Heart left ventricle (tissue), 16 donors: ENCODE measurements around the gene GNAS. TPM values are rescaled to one million over a fixed set of nuclear protein-coding genes. Genes with fewer than 3 reads are reported as not detected.

Experiments
- ATAC-seq, 4 donors: fragments of 200-7000 bp; cut with Tn5 transposase; one replicate each; pipeline ENCODE4 v1.9.1; 2020 to 2022; ENCODE audit warnings: moderate library complexity in 4 of 4, mild to moderate bottlenecking in 3 of 4, moderate number of reproducible peaks in 1 of 4
- DNase-seq, 5 donors: peaks; one replicate each; pipeline ENCODE4 v3.0.0-alpha.2; 2020
- H3K27ac ChIP-seq, 12 donors: fragments of 200-600 bp; sonication (generic) in 4 of 12; one replicate each; pipeline versions ENCODE4 v1.5.0 to v1.8.0; 2016 to 2022; ENCODE audit warnings: mild to moderate bottlenecking in 2 of 12
- H3K27me3 ChIP-seq, 9 donors: fragments of 200-600 bp; sonication (generic) in 2 of 9; one replicate each; pipeline versions ENCODE4 v1.5.1 to v1.8.0; 2016 to 2022; ENCODE audit warnings: mild to moderate bottlenecking in 3 of 9
- H3K36me3 ChIP-seq, 9 donors: fragments of 200-600 bp; sonication (generic) in 2 of 9; one replicate each; pipeline versions ENCODE4 v1.5.0 to v1.8.0; 2018 to 2022; ENCODE audit warnings: mild to moderate bottlenecking in 2 of 9
- H3K4me1 ChIP-seq, 12 donors: fragments of 200-600 bp; sonication (generic) in 4 of 12; one replicate each; pipeline versions ENCODE4 v1.5.0 to v1.8.0; 2016 to 2022; ENCODE audit warnings: mild to moderate bottlenecking in 3 of 12
- H3K4me3 ChIP-seq, 12 donors: fragments of 200-600 bp; sonication (generic) in 4 of 12; one replicate each; pipeline versions ENCODE4 v1.5.0 to v1.8.0; 2017 to 2022; ENCODE audit warnings: mild to moderate bottlenecking in 9 of 12, moderate library complexity in 4 of 12
- H3K9me3 ChIP-seq, 12 donors: fragments of 200-600 bp; sonication (generic) in 4 of 12; one replicate each; pipeline versions ENCODE4 v1.5.0 to v1.8.0; 2016 to 2022; ENCODE audit warnings: mild to moderate bottlenecking in 1 of 12
- CTCF ChIP-seq, 12 donors: fragments of 200-600 bp; sonication (generic) in 4 of 12; IDR thresholded peaks; one replicate each; pipeline versions ENCODE4 v1.5.0 to v1.8.0; 2018 to 2022; ENCODE audit warnings: antibody characterized with exemption in 12 of 12, mild to moderate bottlenecking in 5 of 12
- POLR2A ChIP-seq, 2 donors: fragments of 450-650 bp; IDR thresholded peaks; one replicate each; pipeline ENCODE4 v1.6.1; 2017; ENCODE audit warnings: antibody characterized with exemption in 2 of 2, mild to moderate bottlenecking in 2 of 2, moderate library complexity in 2 of 2
- WGBS, 4 donors: extraction: QIAGEN DNeasy Blood & Tissue Kit in 2 of 4; methylation state at CpG; one replicate each; pipeline versions ENCODE4 v1.1.5 to v1.1.7; 2013 to 2018; 5-methylcytosine and 5-hydroxymethylcytosine counted together
- intact Hi-C, 10 donors: fragments of 100-400 bp; cut with DNase I; formaldehyde crosslinking; loops; one replicate each; pipeline versions ENCODE4 v1.11.1 to v1.14.2; 2022
- polyA plus RNA-seq, 2 donors: library from polyadenylated mRNA; stranded (reverse); fragments of 200-250 nt; gene quantifications; one replicate each; pipeline ENCODE4 v1.2.3, GENCODE V29; 2013
- total RNA-seq, 9 donors: library from RNA; depleted of rRNA in 2 of 9; stranded (reverse); fragments of >200 nt in 2 of 9; fragmentation: NEBNext Ultra II Directional in 3 of 9; extraction: Animal tissue kit (Norgen Biotek cat#: 25700) in 3 of 9; gene quantifications; one replicate each; pipeline versions ENCODE4 v1.1.0 to v1.2.4, GENCODE V29; 2016 to 2023
- donor health status: ischemic (EF 13 %, LVEDD 7.1; RV severe dilation, severe dysfunction).
- donor health status: healthy with polysubstance abuse.
- donor health status: DM: no; HTN: yes; CAD: no.
- donor health status: DM: no; HTN: no; CAD: no.
- donor health status: ischemic (EF 25% LVEDD 6.9; RV normal size, moderate dysfunction).
- donor health status: ischemic (EF 25% LVEDD 5.7; RV mildly dilated, moderate dysfunction).
- donor health status: healthy.
- donor health status: DM: yes; HTN: yes; CAD: no.
- donor health status: ischemic (EF 35%, LVEDD 5.7; RV mildly dilated, moderate dysfunction).
- donor health status: nonischemic (EF 11% LVEDD 7.7; RV severe dilation, severe dysfunction).
- donor health status: DM: yes; HTN: yes; CAD: no.
- donor health status: PGD.
- donor health status: ischemic (EF 29% LVEDD 5.4; RV normal size, mild dysfunction).
- donor health status: nonischemic (EF 23%, LVEDD 6.1; RV moderate dilation, normal function).

GNAS gene
- total and polyA plus RNA-seq, 11 donors, result 1,246 to 2,999 (median 1,604) TPM

- intact Hi-C loops, result no loop called here
- TF ChIP-seq POLR2A (IDR thresholded peaks at IDR 0.05), result no peak
- no peak for TF ChIP-seq CTCF (IDR thresholded peaks at IDR 0.05)
- Histone ChIP-seq H3K4me1 (no peaks in the 10 kb centered on the region), H3K27me3 (no peaks in the 10 kb centered on the region), H3K4me3 (no peak overlapping the region), H3K36me3 (no peaks in the 10 kb centered on the region), H3K9me3 (no peaks in the 10 kb centered on the region), H3K27ac (no peak overlapping the region)
- no peak for ATAC-seq
- no peak for DNase-seq
- 85 to 98% (median 92%) methylated on average over 3 of the region's 3 CpGs for WGBS, 4 donors
These were observed 78.0 kb downstream of the GNAS start for GRCh38 chr20:58930496-58930895.

- no peak for ATAC-seq
- Histone ChIP-seq H3K4me3 (no peak overlapping the region), H3K27me3 (no peaks in the 10 kb centered on the region), H3K27ac (no peak overlapping the region), H3K9me3 (peaks cover 0 to 7% (median 0%) of the 10 kb centered on the region in 12 donors), H3K36me3 (no peaks in the 10 kb centered on the region), H3K4me1 (no peaks in the 10 kb centered on the region)
- intact Hi-C loops, result no loop called here
- TF ChIP-seq POLR2A (IDR thresholded peaks at IDR 0.05) (no peak), CTCF (IDR thresholded peaks at IDR 0.05) (no peak)
- WGBS, 4 donors, result 87 to 90% (median 88%) methylated on average over 5 of the region's 5 CpGs
- DNase-seq, result no peak
These were observed 79.7 kb downstream of the GNAS start for GRCh38 chr20:58932170-58932569.

DNA sequence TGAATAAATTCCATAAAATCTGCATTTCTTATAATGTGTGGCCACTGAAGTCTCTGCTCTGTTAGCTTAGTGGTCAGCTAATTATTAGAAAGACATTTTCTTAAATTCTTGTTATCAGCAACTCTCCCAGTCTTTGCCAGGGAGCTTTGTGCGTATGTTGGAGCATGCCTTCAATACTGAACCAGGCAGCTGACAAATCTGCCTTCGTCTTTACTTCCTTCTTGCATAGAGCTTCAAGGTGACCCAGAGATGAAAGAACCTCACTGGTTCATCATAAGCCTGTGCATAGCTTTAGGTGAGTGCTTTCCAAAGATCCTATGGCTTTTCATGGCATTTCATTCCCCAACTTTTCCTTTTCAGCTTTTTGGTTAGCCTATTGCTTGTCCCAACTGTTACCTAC, 85.6 kb downstream of the GNAS start:
- WGBS, 4 donors, result 62 to 79% (median 71%) methylated on average over 2 of the region's 2 CpGs
- Histone ChIP-seq H3K4me3 (no peak overlapping the region), H3K36me3 (no peaks in the 10 kb centered on the region), H3K27ac (no peak overlapping the region), H3K9me3 (peaks cover 0 to 7% (median 0%) of the 10 kb centered on the region in 12 donors), H3K4me1 (peaks cover 0 to 8% (median 0%) of the 10 kb centered on the region in 12 donors), H3K27me3 (no peaks in the 10 kb centered on the region)
- intact Hi-C loops, result no loop called here
- ATAC-seq (no peak), DNase-seq (no peak)
- TF ChIP-seq CTCF (IDR thresholded peaks at IDR 0.05) (no peak), POLR2A (IDR thresholded peaks at IDR 0.05) (no peak)

- Histone ChIP-seq H3K9me3 (peaks cover 0 to 7% (median 0%) of the 10 kb centered on the region in 12 donors), H3K4me3 (no peak overlapping the region), H3K36me3 (no peaks in the 10 kb centered on the region), H3K27ac (no peak overlapping the region), H3K27me3 (no peaks in the 10 kb centered on the region), H3K4me1 (peaks cover 0 to 8% (median 0%) of the 10 kb centered on the region in 12 donors)
- no peak for TF ChIP-seq CTCF (IDR thresholded peaks at IDR 0.05)
- TF ChIP-seq POLR2A (IDR thresholded peaks at IDR 0.05), result no peak
- ATAC-seq, result no peak
- no peak for DNase-seq
- WGBS, 4 donors, result 73 to 85% (median 79%) methylated on average over 1 of the region's 1 CpG
- intact Hi-C loops, result no loop called here
These were observed 86.0 kb downstream of the GNAS start for GRCh38 chr20:58938541-58938940.
